Astrocyte (in vitro differentiated cells and primary cell): ENCODE measurements around the gene TBR1.

Source experiments
- CTCF ChIP-seq: IDR thresholded peaks from 2 replicates; pipeline ENCODE4 v1.5.1; 2011; ENCODE audit warnings: low read depth, mild to moderate bottlenecking, inconsistent platforms, low read length, moderate library complexity; ENCODE audit not compliant: insufficient read depth
- EZH2 ChIP-seq: IDR thresholded peaks from 2 replicates; pipeline ENCODE4 v1.6.1; 2012; ENCODE audit warnings: mild to moderate bottlenecking, low read length, inconsistent platforms; ENCODE audit not compliant: insufficient read depth

- TF ChIP-seq CTCF (no peak), EZH2 (no peak)
Observed at GRCh38 chr2:161367675-161368074, 48.4 kb upstream of the TBR1 start.
